HG03159 (cell line): ENCODE measurements around the gene AFG1L.
"Not testable (repeated sequence)": the region's sequence is repeated elsewhere in the genome, so short reads cannot be mapped to it uniquely, and the experiment has no call there.

Experiments used
- ATAC-seq: cut with Tn5 transposase; IDR thresholded peaks from one replicate; pipeline ENCODE4 v1.9.1; 2021; ENCODE audit warnings: mild to moderate bottlenecking, moderate library complexity; ENCODE audit not compliant: unreplicated experiment

The AFG1L gene

DNA sequence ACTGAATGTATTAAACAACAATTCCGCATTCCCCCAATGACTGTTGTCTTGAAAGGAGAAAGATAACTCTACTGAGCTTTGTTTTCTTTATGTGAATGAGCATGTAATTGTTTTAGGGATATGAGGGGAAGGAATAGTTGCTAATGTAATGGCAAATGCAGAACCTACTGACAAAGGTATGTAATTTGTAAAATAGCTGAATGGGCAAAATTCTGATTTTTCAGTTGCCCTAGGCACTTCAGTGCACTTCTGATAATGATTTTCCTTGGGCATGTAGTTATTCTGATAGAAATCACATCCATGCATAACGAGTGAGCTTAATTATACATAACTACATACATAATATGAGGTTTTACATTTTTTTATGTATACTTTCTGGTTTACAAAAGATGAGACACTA, 212.5 kb downstream of the AFG1L start:
- ATAC-seq: no peak

DNA sequence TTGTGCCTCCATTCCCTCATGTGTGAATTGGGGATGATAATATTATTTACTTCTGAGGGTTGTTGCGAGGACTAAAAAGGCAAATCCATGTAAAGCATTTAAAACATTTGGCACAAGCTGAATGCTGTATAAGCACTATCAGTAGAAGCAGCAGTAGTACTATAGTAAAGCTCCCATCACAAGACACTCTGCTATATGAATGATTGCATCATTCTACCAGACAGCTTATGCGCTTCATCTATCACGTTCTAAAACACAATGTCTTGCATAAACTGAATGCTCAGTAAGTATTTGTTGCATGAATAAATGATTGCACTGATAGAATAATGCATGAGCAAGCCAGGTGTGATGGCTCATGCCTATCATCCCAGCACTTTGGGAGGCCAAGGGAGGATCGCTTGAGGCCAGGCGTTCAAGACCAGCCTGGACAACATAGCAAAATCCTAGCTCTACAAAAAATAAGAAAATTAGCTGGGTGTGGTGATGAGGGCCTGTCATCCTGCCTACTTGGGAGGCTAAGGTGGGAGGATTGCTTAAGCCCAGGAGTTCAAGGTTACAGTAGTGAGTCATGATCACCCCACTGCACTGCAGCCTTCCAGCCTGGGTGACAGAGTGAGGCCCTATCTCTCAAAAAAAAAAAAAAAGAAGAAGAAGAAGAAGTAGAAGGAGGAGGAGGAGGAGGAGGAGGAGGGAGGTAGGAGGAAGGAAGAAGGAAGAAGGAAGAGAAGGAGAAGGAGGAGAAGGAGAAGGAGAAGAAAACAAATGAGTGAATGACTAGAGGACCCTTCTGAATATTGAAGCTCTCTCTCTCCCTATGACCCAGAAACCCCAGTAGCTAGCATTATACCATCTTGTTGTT, 215.8 kb downstream of the AFG1L start:
- ATAC-seq: no peak

DNA sequence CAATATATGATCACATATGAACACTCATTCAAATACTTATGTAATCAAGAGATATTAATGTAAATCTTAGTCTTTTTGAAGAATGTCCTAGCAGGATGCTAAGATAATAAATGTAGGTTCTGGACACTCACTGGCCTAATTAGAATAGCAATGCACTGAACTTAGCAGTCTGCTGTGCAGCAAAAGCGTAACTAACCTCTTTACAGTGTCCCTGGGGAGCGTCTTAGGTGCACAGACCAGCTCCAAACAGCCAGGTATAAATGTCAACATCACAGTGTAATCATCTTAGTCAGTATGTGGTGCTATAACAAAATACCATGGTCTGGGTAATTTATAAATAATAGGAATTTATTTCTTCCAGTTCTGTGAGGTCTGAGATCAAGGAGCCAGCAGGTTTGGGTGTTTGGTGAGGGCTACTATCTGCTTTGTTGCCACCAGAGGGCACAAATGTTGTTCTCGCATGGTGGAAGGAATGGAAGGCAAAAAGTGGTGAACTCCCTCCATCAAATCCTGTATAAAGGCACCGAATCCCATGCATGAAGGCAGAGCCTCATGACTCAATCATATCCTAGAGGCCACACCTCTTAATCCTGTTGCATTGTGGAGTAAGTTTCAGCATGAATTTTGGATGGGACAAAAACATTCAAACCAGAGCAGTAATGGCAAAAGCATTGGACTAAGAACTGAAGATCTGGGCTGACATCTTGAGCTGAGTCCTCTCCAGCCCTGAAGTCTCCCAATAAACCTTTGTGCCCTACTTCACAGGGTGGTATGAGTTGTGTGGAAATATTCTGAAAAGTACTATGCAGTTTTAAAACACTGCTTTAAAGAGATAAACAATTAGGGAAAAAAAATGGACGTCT, 224.1 kb downstream of the AFG1L start:
- ATAC-seq: no peak

DNA sequence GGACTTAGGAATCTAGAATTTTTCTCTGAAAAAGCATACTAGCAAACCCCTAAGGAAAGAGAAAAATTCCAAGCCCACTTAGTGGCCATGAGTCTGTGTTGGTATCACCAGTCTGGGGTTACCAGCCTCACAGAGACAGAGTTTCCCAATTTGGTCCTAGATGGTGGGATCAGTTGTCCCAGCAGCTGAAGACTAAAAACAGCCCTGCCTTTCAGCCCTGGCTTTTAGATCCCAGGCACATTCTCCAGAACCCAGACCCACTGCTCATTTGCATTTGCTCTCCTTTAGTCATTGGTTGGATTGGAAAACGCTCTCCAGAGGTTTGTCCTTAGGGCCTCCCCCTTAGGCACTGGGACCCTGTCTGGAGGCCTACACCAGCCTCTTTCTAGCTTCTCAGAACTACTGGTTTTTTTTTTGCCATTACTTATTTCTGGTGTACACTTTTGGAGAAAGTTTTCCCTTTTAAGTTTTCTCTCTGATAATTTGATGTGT, 226.8 kb downstream of the AFG1L start:
- no peak for ATAC-seq

DNA sequence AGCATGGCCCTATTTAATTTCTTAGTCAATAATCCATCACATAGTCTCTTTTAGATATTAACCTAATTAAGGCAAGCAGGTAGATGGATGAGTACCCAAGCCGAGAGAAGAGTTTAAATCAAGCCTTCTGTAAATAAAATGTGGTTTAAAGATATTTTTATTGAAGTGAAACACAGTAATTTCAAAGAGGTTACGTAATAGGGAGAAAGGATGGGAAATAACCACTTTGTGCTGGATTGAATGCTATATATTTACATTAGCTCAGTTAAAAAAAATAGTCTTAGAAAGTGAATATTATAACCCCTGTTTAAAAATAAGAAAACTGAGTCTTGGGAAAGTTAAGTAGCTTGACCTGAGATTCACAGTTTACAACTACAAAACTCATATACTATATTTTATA, 228.8 kb downstream of the AFG1L start:
- ATAC-seq: no peak

DNA sequence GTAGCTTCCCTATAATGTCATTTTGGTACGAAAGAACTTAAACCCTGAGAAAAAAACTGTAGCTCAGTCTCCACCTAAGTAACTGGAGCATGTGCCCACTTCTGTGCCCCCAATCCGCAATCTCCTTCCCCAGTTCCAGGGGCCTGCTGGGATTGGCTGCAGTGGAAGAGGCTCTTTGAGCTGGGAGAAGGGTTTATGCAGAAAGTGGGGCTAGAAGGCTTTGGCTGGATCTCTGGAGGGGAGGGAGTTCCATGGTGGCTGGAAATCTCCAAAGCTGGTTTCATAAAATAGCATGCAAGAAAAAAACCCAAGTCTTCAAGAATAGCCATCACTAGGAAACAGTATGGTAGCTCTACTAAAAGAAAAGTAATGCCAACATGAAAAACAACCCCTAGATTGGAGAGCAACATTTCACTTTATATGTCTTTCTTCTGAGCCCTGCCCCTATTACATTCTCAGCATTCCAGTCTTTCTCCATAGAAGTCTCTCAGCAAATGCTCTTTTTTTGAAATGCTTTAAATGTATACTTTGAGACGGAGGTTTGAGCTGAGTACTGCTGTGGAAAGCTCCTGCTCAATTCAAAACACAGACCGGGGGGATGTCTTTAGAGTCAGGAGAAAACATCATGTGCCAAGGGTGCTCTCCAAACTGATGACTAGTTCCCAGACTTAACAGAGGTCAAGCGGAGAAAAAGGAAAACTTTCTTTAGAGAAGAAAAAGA, 229.8 kb downstream of the AFG1L start:
- no peak for ATAC-seq

DNA sequence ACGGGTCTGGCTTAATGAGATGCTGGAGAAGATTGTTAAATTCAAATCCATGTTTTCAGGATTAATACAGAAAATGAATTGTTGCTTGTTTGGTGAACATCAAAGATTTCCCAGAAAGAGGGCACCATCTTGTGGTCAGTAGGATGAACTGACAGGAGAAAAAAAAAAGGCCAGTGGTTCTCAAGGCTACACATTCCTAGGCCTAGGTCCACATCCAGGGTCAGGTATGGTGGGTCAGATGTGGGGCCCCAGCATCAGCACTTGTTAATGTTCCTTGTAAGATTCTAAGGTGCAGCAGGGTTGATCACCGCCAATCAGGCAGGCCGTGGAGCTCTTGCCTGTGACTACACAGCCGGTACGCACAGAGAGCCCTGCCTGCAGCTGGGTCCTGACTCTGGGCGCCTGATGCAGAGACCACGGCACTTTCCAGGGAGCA, 231.9 kb downstream of the AFG1L start:
- no peak for ATAC-seq

DNA sequence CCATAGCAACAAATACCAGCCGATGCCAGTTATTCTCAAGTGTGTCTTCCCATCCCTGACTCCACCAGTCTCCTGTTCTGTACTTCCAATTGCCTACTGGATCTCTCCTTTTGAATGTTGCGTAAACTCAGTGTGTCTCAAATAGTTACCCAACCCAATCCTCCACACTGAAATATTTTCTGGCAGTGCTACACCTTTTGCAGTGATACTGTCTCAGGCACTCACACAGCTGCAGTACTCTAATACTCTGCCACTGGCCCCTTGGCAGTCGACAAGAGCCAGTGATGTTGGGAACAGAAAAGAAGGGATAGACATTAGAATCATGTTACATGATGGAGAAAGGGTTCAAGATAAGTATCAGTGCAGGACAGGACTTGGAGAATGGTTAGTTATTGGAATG, 234.0 kb downstream of the AFG1L start:
- no peak for ATAC-seq

DNA sequence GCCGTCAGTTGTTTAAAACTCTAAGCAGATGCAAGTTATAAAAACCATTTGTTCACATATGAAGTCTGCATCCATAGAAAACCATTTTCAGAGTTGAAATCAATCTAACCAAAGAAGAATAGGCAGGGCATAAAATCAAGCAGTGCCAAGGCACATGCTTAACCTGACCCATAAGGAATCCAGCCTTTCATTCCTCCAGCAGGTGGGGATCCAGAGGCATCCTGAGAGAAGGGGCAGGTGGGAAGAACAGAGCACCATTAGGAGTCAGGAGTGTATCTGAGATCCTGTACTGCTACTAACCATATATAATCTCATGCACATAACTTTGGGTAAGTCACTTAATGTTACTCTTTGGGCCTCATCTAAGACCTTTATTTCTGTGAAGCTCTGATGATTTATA, 236.5 kb downstream of the AFG1L start:
- no peak for ATAC-seq

DNA sequence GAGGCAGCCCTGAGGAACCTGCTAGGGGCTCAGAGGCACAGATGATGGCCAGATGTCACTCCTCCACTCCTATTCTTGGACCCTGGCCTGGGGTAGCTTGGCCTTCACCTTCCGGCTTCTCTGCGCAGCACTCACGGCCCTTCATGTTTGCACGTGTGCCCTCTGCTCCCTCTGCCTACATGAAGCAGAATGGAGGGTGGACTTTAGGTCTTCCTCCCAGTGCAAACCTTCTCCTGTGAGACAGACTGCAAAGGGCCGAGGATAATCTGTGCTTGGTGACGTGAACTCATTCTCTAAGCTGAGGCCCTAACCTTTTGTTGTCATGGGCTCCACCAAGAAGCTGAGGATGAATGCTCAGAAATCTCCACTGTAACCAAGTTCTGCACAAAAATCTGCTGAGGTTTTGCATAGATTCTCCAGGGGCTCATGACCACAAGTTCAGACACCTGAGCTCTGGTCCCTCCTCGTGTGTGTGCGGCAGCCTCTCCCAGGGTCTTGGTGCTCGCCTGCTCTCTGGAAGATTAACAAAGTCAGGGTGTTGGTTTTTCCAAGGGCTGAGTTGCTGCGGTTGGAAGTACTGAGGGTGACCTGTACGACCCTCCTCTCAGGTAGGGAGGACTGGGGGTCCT, 240.4 kb downstream of the AFG1L start:
- no peak for ATAC-seq

DNA sequence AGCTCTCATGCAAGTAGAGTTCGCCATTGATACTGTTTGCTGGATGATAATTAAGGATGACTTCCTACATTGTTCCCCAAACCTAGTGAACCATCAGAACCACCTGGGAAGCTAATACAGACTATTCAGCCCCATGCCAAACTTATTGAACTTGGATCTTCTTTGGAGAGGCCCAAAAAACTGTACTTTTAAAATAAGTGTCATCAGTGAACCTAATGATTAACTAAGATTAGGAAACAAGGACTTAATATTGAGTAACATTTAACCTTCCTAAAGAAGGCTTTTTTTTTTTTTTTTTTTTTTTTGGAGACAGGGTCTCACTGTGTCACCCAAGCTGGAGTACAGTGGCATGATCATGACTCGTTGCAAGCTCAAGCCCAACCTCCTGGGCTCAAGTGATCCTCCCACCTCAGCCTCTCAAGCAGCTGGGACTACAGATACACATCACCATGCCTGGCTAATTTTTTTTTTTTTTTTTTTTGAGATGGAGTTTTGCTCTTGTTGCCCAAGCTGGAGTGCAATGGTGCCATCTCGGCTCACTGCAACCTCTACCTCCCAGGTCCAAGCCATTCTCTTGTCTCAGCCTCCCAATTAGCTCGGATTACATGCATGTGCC, 241.2 kb downstream of the AFG1L start:
- ATAC-seq: not testable (repeated sequence)

DNA sequence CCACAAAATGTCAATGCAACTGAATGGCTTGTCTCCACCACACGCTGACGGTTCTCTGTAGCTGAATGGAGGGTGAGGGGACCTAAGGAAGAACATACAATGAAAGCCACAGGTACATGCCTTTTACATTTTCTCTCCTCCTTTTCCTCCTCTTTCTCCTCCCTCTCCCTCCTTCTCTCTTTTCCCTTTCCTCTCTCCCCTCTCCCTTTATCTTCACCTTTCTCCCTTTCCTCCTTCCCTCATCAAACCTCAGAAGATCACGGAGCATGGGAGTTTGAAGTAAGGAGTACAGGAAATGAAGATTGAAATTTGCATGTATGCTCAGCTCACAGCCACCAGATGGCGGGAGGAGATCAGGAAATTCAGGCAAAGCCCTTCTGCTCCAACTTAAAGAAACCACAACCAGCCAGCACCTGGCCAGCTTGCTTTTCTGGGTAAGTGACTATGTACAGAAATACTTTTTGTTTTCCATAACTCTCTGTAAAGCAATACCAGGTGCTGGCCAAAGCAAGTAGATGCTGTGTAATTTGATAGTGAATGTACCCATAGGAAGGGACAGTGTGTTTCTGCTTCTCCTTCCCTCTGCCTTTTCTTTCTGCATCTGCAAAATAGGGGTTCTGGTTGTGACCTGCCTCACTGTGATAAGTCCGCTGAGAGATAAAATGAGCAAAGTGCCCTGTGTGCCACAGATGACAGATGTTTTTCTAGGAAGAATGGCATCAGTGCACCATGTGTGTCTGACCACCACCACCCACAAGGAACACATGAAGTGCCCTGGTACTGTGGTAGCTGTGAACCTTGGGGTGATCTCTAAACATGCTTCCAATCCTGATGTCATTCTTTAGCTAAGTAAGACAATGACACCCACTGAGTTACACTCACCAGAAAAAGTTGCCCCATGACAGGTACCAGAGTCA, 247.2 kb downstream of the AFG1L start:
- no peak for ATAC-seq

DNA sequence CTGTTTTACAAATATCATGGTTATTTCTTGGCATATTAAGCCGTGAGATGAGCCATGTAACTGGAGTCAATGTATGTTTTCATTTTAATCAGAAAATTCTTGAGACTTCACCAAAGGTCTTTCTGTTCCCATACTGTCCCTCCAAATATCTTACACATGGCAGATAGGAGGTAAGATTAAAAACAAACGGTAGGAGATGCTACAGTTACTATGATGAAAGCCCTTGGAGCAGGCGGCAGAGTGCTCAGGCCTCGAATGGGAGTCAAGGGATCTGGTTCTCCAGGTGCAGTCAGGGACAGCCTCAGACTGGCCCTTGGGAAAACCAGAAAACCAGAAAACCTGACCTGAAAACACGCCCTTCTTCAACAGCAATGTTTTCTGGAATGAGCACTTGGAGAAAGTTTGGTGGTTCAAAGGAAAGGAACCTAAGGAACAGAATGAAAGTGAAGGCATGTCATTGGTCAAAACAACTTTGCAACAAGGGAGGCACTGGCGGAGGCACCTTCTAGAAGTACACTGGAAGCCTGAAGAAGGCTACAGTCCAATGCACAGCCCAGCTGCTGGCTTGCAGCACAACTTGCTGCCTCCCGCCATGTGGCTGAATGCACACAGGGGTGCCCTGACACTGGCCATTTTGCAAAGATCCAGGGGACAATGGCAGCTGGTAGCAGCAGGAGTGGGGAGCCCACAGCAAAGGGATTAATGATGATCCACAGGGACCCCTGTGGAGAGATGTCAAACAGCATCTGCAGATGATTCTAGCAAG, 248.5 kb downstream of the AFG1L start:
- ATAC-seq: no peak

DNA sequence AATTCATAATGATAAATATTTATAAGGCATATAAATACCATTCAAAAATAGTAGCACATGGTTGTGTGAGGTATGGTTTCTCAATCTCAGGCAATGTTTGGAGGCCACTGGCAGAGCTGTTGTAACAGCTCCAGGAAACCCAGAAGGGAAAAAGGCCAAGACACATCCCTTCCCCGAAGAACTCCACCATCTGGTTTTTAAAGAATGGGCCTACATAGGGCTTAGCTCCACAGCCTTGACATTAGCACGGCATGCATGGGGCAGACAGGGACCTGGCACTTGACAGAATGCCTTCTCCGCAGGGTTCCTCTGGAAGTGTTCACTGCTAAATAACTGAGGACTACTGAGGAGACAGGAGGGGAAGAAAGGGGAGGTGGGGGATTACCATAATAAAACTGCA, 249.8 kb downstream of the AFG1L start:
- ATAC-seq: no peak

DNA sequence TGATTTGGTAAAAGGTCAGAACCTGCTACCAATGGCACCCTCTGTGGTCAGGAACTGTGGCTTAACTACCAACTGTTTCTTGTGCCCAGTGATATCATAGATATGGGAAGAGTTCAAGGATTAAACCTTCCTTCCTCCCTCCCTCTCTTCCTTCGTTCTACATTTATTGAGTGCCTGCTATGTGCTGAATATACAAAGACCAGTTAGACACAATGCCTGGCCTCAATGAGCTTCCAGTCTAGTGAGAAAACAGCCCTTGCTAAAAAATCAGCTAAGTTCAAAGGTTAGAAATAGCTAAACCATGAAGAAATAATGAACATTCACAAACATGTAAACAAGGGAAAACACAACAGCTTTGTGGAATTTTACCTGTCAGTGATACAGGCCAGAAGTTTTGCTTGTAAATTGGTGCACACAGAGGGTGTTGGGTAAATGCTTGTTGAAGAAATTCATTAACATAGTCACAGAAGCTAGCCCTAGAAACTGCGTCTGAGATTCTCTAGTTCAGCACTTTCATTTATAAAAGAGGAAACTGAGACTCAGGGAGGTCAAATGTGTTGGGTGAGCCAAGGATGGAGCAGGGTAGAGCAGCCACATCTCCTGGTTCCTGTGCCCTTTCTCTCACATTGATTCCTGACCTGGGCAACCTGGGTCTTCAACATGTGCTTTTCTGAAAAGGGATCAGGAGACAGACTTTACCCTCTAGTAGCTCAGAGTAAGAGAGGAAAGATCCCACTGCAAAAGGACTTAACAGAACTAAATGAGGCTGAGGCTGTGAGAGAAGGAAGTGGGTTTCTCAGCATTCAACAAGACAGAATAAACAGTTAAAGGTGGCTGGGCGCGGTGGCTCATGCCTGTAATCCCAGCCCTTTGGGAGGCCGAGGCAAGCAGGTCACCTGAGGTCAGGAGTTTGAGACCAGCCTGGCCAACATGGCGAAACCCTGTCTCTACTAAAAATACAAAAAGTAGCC, 251.5 kb downstream of the AFG1L start:
- ATAC-seq: no peak

DNA sequence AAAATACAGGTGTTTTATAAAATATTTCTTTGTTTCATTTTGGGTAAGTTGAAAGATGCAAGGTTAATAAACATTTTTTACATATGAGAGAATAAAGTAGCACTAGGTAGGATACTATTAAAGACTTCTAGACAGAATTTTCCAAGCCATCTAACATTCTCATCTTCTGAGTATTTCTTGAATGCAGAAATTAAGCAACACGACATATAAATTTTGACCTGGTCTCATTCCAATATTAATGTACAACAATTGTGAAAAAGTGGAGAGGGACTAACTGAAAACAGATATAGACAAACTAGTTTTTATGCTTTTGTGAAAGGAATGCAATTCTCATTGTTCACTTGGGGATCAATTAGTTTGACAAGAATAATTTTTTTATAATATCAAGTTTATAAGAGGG, 254.4 kb downstream of the AFG1L start:
- ATAC-seq: no peak

DNA sequence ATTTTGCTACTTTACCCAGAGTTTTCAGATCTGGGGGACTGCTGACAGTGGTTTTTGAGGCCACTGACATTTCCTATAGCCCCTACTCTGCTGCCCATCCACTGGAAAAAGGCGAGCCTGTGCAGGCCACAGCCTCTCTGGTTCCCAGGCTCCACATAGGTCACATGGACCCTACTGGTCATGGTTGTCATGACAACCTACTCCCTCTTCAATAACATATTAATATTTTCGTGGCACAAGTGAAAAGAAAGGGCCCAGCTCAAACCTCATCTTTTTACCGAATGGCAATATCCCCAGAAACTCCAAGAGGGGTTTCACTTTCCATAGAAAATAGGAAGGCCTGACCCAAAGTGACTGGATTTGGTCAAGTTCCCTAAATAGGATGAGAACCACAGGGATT, 254.9 kb downstream of the AFG1L start:
- ATAC-seq: no peak
